Fibroblast of lung (primary cell): ENCODE measurements around the gene IFIT5. TPM values are rescaled to one million over a fixed set of nuclear protein-coding genes. Genes with fewer than 3 reads are reported as not detected.
A peak's percentile ranks its signal among the peaks of the same experiment; 100 is the strongest.

Source experiments
- DNase-seq, 2 donors: peaks; one replicate each; pipeline versions ENCODE4 v3.0.0 to v3.0.0-alpha.2; 2010; ENCODE audit warnings: low read depth in 2 of 2
- H2AFZ ChIP-seq: 2 replicates; pipeline ENCODE4 v1.5.1; 2012; ENCODE audit warnings: low read length, control low read depth, inconsistent platforms
- H3K27ac ChIP-seq: 2 replicates; pipeline ENCODE4 v1.5.1; 2011; ENCODE audit warnings: low read length, control low read depth; ENCODE audit not compliant: insufficient read depth
- H3K27me3 ChIP-seq: 2 replicates; pipeline ENCODE4 v1.5.1; 2011; ENCODE audit warnings: mild to moderate bottlenecking, low read length; ENCODE audit not compliant: control insufficient read depth, insufficient read depth
- H3K36me3 ChIP-seq: 2 replicates; pipeline ENCODE4 v1.5.1; 2011; ENCODE audit warnings: low read length; ENCODE audit not compliant: control insufficient read depth, insufficient read depth
- H3K4me1 ChIP-seq: 2 replicates; pipeline ENCODE4 v1.5.1; 2011; ENCODE audit warnings: low read length; ENCODE audit not compliant: control insufficient read depth, insufficient read depth; ENCODE audit errors: extremely low read depth
- H3K4me2 ChIP-seq: 2 replicates; pipeline ENCODE4 v1.5.1; 2011; ENCODE audit warnings: low read length, control low read depth; ENCODE audit not compliant: insufficient read depth; ENCODE audit errors: extremely low read depth
- H3K4me3 ChIP-seq, 4 experiments: fragments of 200-600 bp in 1 of 4; sonication (generic) in 1 of 4; replicated peaks in 1 of 4; 2 replicates each; pipeline ENCODE4 v1.5.1; 2011 to 2016; ENCODE audit warnings: low read length in 4 of 4, low read depth in 3 of 4, mild to moderate bottlenecking in 3 of 4, control low read depth in 2 of 4, inconsistent platforms in 1 of 4, mixed read lengths in 1 of 4; ENCODE audit not compliant: insufficient read depth in 1 of 4; ENCODE audit errors: control extremely low read depth in 1 of 4
- H3K79me2 ChIP-seq: 2 replicates; pipeline ENCODE4 v1.5.1; 2012; ENCODE audit warnings: mild to moderate bottlenecking, low read length, inconsistent platforms; ENCODE audit not compliant: control insufficient read depth, insufficient read depth
- H3K9ac ChIP-seq: 2 replicates; pipeline ENCODE4 v1.5.1; 2011; ENCODE audit warnings: mild to moderate bottlenecking, low read length, control low read depth; ENCODE audit not compliant: insufficient read depth
- H3K9me3 ChIP-seq: 2 replicates; pipeline ENCODE4 v1.5.1; 2012; ENCODE audit warnings: low read depth, low read length; ENCODE audit not compliant: control insufficient read depth, insufficient read depth
- H4K20me1 ChIP-seq: 2 replicates; pipeline ENCODE4 v1.5.1; 2011; ENCODE audit warnings: low read length; ENCODE audit not compliant: control insufficient read depth, insufficient read depth; ENCODE audit errors: extremely low read depth
- EZH2 ChIP-seq: IDR thresholded peaks from 2 replicates; pipeline ENCODE4 v1.5.1; 2012; ENCODE audit warnings: low read length, control low read depth, mild to moderate bottlenecking; ENCODE audit errors: missing control alignments
- polyA plus RNA-seq, 2 donors: library from polyadenylated mRNA; depleted of rRNA in 1 of 2; stranded (reverse) in 1 of 2; unstranded in 1 of 2; fragments of >200 nt; gene quantifications; 2 replicates each; pipeline ENCODE4 v1.2.1, GENCODE V29; 2011 to 2012; ENCODE audit warnings: missing spikeins in 1 of 2
- total RNA-seq: library from RNA; depleted of rRNA; stranded (reverse); fragments of >200 nt; gene quantifications from 2 replicates; pipeline ENCODE4 v1.2.1, GENCODE V29; 2014
- TF ChIP-seq, protein P1 (sequence below), 2 donors: IDR thresholded peaks in 1 of 2; conservative IDR thresholded peaks in 1 of 2; 1 replicate in 1 of 2; 2 replicates in 1 of 2; pipeline ENCODE4 v1.5.1; 2011 to 2012; ENCODE audit warnings: low read length in 2 of 2, control low read depth in 1 of 2, inconsistent platforms in 1 of 2, low read depth in 1 of 2, mild to moderate bottlenecking in 1 of 2

The IFIT5 gene
- total and polyA plus RNA-seq, 2 donors (not counting 1 experiment from before 2014, with no cell fraction given): 23.5 to 32.7 TPM

DNA sequence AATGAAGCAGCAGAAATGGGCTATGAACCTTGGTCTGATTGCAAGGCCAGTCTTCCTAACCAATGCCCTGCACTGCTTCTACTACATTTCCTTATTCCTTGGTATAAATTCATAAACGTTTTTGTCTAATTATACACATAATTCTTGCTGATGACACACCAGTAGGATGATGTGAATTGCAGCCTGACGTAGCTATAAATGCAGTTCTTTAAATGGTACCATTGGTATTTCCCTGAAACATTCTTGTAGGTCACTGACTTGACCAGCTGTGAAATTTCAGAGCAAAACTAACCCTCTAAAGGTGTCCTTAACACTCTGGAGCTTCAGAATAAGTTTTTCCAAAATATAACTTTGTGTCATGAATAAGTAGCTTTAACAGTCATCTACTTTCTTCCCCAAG is 50.8 kb downstream of the IFIT5 start:
- H3K9ac ChIP-seq: no peak overlapping the region
- no peak overlapping the region for H3K27ac ChIP-seq
- no peak overlapping the region for H3K4me2 ChIP-seq
- H3K27me3 ChIP-seq: no peaks in the 10 kb centered on the region
- H3K79me2 ChIP-seq: no peaks in the 10 kb centered on the region
- no peak overlapping the region for H2AFZ ChIP-seq
- no peak for TF ChIP-seq EZH2
- TF ChIP-seq, protein P1, sequence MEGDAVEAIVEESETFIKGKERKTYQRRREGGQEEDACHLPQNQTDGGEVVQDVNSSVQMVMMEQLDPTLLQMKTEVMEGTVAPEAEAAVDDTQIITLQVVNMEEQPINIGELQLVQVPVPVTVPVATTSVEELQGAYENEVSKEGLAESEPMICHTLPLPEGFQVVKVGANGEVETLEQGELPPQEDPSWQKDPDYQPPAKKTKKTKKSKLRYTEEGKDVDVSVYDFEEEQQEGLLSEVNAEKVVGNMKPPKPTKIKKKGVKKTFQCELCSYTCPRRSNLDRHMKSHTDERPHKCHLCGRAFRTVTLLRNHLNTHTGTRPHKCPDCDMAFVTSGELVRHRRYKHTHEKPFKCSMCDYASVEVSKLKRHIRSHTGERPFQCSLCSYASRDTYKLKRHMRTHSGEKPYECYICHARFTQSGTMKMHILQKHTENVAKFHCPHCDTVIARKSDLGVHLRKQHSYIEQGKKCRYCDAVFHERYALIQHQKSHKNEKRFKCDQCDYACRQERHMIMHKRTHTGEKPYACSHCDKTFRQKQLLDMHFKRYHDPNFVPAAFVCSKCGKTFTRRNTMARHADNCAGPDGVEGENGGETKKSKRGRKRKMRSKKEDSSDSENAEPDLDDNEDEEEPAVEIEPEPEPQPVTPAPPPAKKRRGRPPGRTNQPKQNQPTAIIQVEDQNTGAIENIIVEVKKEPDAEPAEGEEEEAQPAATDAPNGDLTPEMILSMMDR (conservative IDR thresholded peaks at IDR 0.05 in 1 of 2, IDR thresholded peaks at IDR 0.05 in 1 of 2; ENCODE audit: low read depth in 1 of 2, low read length in 2 of 2): no peak
- H3K9me3 ChIP-seq: no peaks in the 10 kb centered on the region
- H3K4me1 ChIP-seq: peaks cover 3% of the 10 kb centered on the region
- no peaks in the 10 kb centered on the region for H3K36me3 ChIP-seq
- DNase-seq: no peak
- H3K4me3 ChIP-seq: no peak overlapping the region
- no peaks in the 10 kb centered on the region for H4K20me1 ChIP-seq

DNA sequence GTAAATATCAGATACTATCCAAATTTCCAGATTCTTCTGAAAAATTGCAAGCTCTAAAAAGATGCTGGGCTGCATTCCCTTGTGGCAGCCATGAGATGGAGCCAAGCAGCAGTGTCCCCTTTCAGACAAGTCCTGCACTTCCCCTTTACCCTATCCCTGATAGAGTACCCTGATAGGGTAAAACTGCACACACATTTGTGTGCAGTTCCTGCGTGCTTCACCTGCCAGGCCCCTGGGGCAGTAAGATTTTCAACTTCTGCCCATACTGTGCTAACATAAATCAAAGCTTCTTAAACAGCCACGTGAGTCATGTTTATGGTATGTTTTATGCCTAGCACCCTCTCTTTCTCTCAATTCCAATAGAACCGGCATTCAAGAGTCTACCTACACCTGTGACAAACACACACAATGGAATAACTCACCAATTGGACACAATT is 52.2 kb downstream of the IFIT5 start:
- peaks cover 3% of the 10 kb centered on the region for H3K4me1 ChIP-seq
- no peaks in the 10 kb centered on the region for H3K9me3 ChIP-seq
- no peaks in the 10 kb centered on the region for H3K79me2 ChIP-seq
- H4K20me1 ChIP-seq: no peaks in the 10 kb centered on the region
- H3K27me3 ChIP-seq: no peaks in the 10 kb centered on the region
- H3K4me3 ChIP-seq: no peak overlapping the region
- no peak overlapping the region for H2AFZ ChIP-seq
- TF ChIP-seq EZH2: no peak
- TF ChIP-seq, protein P1 (conservative IDR thresholded peaks at IDR 0.05 in 1 of 2, IDR thresholded peaks at IDR 0.05 in 1 of 2; ENCODE audit: low read depth in 1 of 2, low read length in 2 of 2): peak; percentile 54 to 73
- no peaks in the 10 kb centered on the region for H3K36me3 ChIP-seq
- peak; percentile 63 to 77 for DNase-seq
- no peak overlapping the region for H3K4me2 ChIP-seq
- H3K9ac ChIP-seq: no peak overlapping the region
- no peak overlapping the region for H3K27ac ChIP-seq

DNA sequence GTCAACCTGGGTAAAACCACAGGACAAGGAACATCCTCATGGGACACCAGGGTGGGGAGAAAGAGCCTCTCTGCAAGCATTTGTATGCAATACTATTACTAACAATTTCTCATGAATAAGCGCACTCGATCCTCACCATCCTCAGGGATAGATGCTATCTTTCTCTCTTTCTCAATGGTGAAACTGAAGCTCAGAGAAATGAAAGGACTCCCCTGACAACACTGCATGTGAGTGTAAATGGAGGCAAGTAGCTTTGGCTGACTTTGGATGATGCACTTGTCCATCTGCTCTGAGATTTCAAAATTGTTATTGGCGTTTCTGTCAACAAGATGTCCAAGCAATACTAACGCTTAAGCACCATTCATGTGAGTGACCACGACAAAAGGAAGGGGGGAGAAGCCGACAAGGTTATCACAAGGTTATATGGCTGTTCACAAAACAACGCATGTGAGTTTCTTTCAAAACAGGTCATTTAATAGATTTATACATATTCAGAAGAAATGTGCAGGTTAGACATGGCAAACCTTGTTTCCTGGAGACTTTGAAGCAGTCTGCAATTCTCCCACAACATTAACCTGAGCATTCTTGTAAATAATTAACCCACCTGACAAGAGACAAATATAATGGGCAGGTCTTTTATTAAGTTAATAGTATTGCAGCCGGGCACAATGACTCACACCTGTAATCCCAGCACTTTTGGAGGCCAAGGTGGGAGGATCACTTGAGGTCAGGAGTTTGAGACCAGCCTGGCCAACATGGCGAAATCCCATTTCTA is 54.0 kb downstream of the IFIT5 start:
- H3K4me1 ChIP-seq: peaks cover 3% of the 10 kb centered on the region
- no peak overlapping the region for H3K4me2 ChIP-seq
- no peak overlapping the region for H2AFZ ChIP-seq
- H3K4me3 ChIP-seq: no peak overlapping the region
- no peaks in the 10 kb centered on the region for H3K9me3 ChIP-seq
- no peak overlapping the region for H3K9ac ChIP-seq
- H3K79me2 ChIP-seq: no peaks in the 10 kb centered on the region
- no peaks in the 10 kb centered on the region for H4K20me1 ChIP-seq
- TF ChIP-seq, protein P1 (conservative IDR thresholded peaks at IDR 0.05 in 1 of 2, IDR thresholded peaks at IDR 0.05 in 1 of 2; ENCODE audit: low read depth in 1 of 2, low read length in 2 of 2): no peak
- TF ChIP-seq EZH2: no peak
- no peaks in the 10 kb centered on the region for H3K27me3 ChIP-seq
- H3K27ac ChIP-seq: no peak overlapping the region
- no peaks in the 10 kb centered on the region for H3K36me3 ChIP-seq
- DNase-seq: no peak
